Left colon (tissue), 2 donors: ENCODE results near the gene GPR161. TPM values are rescaled to one million over a fixed set of nuclear protein-coding genes. Genes with fewer than 3 reads are reported as not detected.
A peak's percentile ranks its signal among the peaks of the same experiment; 100 is the strongest.

Experiments
- ATAC-seq: fragments of 200-7000 bp; cut with Tn5 transposase; one replicate; pipeline ENCODE4 v1.9.1; 2020; ENCODE audit warnings: mild to moderate bottlenecking, moderate library complexity
- DNase-seq, 2 donors: peaks; one replicate each; pipeline ENCODE4 v3.0.0-alpha.2; 2020
- intact Hi-C, 2 donors: fragments of 100-400 bp; cut with DNase I in 1 of 2; cut with micrococcal nuclease in 1 of 2; formaldehyde crosslinking; loops; one replicate each; pipeline versions ENCODE4 v1.11.2 to v1.14.0; 2022; cut with DNase I, micrococcal nuclease
- total RNA-seq, 2 donors: library from RNA; stranded (reverse); fragmentation: NEBNext Ultra II Directional; extraction: Animal tissue kit (Norgen Biotek cat#: 25700); gene quantifications; one replicate each; pipeline ENCODE4 v1.2.1, GENCODE V29; 2021
- donor health status: DM: no; HTN: no; CAD: no.
- donor health status: DM: yes; HTN: yes; CAD: no.

Gene GPR161
- total RNA-seq, 2 donors from 2014 or later, result 3.4 to 7.2 TPM

- DNase-seq (no peak), ATAC-seq (no peak)
- intact Hi-C loops, result no loop called here
Measured at GRCh38 chr1:168151935-168152334, 15.2 kb upstream of the GPR161 start.

- ATAC-seq (no peak), DNase-seq (no peak)
- intact Hi-C loops, result no loop called here
Measured at GRCh38 chr1:168150283-168150682, 13.6 kb upstream of the GPR161 start.

GRCh38 chr1:168148916-168149315 lies 12.2 kb upstream of the GPR161 start:
- intact Hi-C loops, result no loop called here
- DNase-seq (no peak), ATAC-seq (no peak)

GRCh38 chr1:168146626-168147025 lies 9.9 kb upstream of the GPR161 start:
- intact Hi-C loops, result no loop called here
- DNase-seq (no peak), ATAC-seq (no peak)

GRCh38 chr1:168146160-168146539 lies 9.4 kb upstream of the GPR161 start:
- intact Hi-C loops, result no loop called here
- no peak for ATAC-seq
- DNase-seq, result no peak

GRCh38 chr1:168145184-168146159 lies 8.7 kb upstream of the GPR161 start:
- ATAC-seq (peak; percentile 96), DNase-seq (peak; percentile 80 to 92)
- intact Hi-C loops, result no loop called here

GRCh38 chr1:168141871-168142385 lies 5.2 kb upstream of the GPR161 start:
- no peak for DNase-seq
- intact Hi-C loops, result no loop called here
- no peak for ATAC-seq

- ATAC-seq (no peak), DNase-seq (no peak)
- intact Hi-C loops, result no loop called here
Measured at GRCh38 chr1:168139070-168139469, 2.3 kb upstream of the GPR161 start.

- ATAC-seq, result no peak
- intact Hi-C loops, result no loop called here
Measured at GRCh38 chr1:168138134-168138533, 1.4 kb upstream of the GPR161 start.

GRCh38 chr1:168137515-168137821 lies 738 bp upstream of the GPR161 start:
- intact Hi-C loops, result no loop called here
- no peak for DNase-seq
- ATAC-seq, result no peak

More at GRCh38 chr1:168138134-168138533, 1.4 kb upstream of the GPR161 start:
- DNase-seq, result no peak

- ATAC-seq, result peak; percentile 78
- peak; percentile 56 to 67 for DNase-seq
- intact Hi-C loops, result no loop called here
Measured at GRCh38 chr1:168135921-168136708, 615 bp downstream of the GPR161 start.

- no peak for DNase-seq
- intact Hi-C loops, result no loop called here
- no peak for ATAC-seq
Measured at GRCh38 chr1:168135116-168135920, 1.4 kb downstream of the GPR161 start.

GRCh38 chr1:168134642-168135041 lies 2.1 kb downstream of the GPR161 start:
- DNase-seq, result no peak
- intact Hi-C loops, result no loop called here
- no peak for ATAC-seq

- intact Hi-C loops, result no loop called here
Measured at GRCh38 chr1:168134132-168134531, 2.6 kb downstream of the GPR161 start.

GRCh38 chr1:168129933-168130332 lies 6.8 kb downstream of the GPR161 start:
- intact Hi-C loops, result no loop called here
- ATAC-seq, result no peak
- no peak for DNase-seq

More at GRCh38 chr1:168134132-168134531, 2.6 kb downstream of the GPR161 start:
- peak; percentile 45 for ATAC-seq
- DNase-seq, result no peak

GRCh38 chr1:168127503-168127902 lies 9.2 kb downstream of the GPR161 start:
- ATAC-seq, result no peak
- intact Hi-C loops, result no loop called here
- no peak for DNase-seq

GRCh38 chr1:168125051-168125450 lies 11.7 kb downstream of the GPR161 start:
- ATAC-seq (no peak), DNase-seq (no peak)
- intact Hi-C loops, result no loop called here

- no peak for ATAC-seq
Measured at GRCh38 chr1:168121401-168122011, 15.2 kb downstream of the GPR161 start.

GRCh38 chr1:168119750-168120149 lies 17.0 kb downstream of the GPR161 start:
- intact Hi-C loops, result no loop called here
- ATAC-seq (no peak), DNase-seq (no peak)

More at GRCh38 chr1:168121401-168122011, 15.2 kb downstream of the GPR161 start:
- DNase-seq, result peak; percentile 40
- intact Hi-C loops, result no loop called here
